Cardiac muscle cell (in vitro differentiated cells and primary cell): ENCODE data around the gene SYNE2. TPM values are rescaled to one million over a fixed set of nuclear protein-coding genes. Genes with fewer than 3 reads are reported as not detected.
"Not testable (repeated sequence)": the region's sequence is repeated elsewhere in the genome, so short reads cannot be mapped to it uniquely, and the experiment has no call there.

Experiments used
- DNase-seq, 2 donors: peaks; one replicate each; pipeline versions ENCODE4 v3.0.0 to v3.0.0-alpha.2; 2010 to 2017; ENCODE audit warnings: low read depth in 1 of 2, low spot score in 1 of 2
- H3K27ac ChIP-seq: fragments of 200-600 bp; sonication (generic); 2 replicates; pipeline ENCODE4 v1.5.1; 2016
- H3K27me3 ChIP-seq: fragments of 200-600 bp; sonication (generic); 2 replicates; pipeline ENCODE4 v1.6.0; 2016; ENCODE audit warnings: control low read depth
- H3K36me3 ChIP-seq: fragments of 200-600 bp; sonication (generic); 2 replicates; pipeline ENCODE4 v1.5.1; 2016; ENCODE audit warnings: control low read depth
- H3K4me1 ChIP-seq: fragments of 200-600 bp; sonication (generic); 2 replicates; pipeline ENCODE4 v1.8.1; 2017; ENCODE audit warnings: low read depth, mild to moderate bottlenecking, mixed run types
- H3K4me3 ChIP-seq: fragments of 200-600 bp; sonication (generic); 2 replicates; pipeline ENCODE4 v1.5.1; 2016; ENCODE audit warnings: mild to moderate bottlenecking
- H3K9me3 ChIP-seq: fragments of 200-600 bp; sonication (generic); 2 replicates; pipeline ENCODE4 v1.5.1; 2017; ENCODE audit warnings: low read depth, mild to moderate bottlenecking, control low read depth
- CTCF ChIP-seq: IDR thresholded peaks from 2 replicates; pipeline ENCODE4 v1.5.1; 2012; ENCODE audit warnings: low read depth, mild to moderate bottlenecking, low read length
- polyA plus RNA-seq: library from polyadenylated mRNA; unstranded; fragments of >200 nt; fragmentation: Nextera tagmentation; extraction: Ambion mirVana; gene quantifications from 2 replicates; pipeline ENCODE4 v1.2.1, GENCODE V29; 2016
- total RNA-seq: library from RNA; depleted of rRNA; stranded (reverse); fragments of >200 nt; gene quantifications from 2 replicates; pipeline ENCODE4 v1.2.3, GENCODE V29; 2016

Gene SYNE2
- total and polyA plus RNA-seq, 2 experiments from 2014 or later = 36.0 to 95.2 TPM

- Histone ChIP-seq H3K27ac (no peak overlapping the region), H3K4me3 (no peak overlapping the region), H3K9me3 (no peaks in the 10 kb centered on the region), H3K36me3 (peaks cover 32% of the 10 kb centered on the region), H3K4me1 (no peaks in the 10 kb centered on the region), H3K27me3 (no peaks in the 10 kb centered on the region)
- no peak for TF ChIP-seq CTCF
- DNase-seq = no peak
These were observed 173.8 kb downstream of the SYNE2 start for GRCh38 chr14:64026600-64026999.

GRCh38 chr14:64035143-64035542 is 182.3 kb downstream of the SYNE2 start:
- peaks cover 4% of the 10 kb centered on the region for H3K4me1 ChIP-seq
- no peaks in the 10 kb centered on the region for H3K9me3 ChIP-seq
- H3K27me3 ChIP-seq = no peaks in the 10 kb centered on the region
- no peak for TF ChIP-seq CTCF
- H3K27ac ChIP-seq = no peak overlapping the region
- DNase-seq = peak in 1 of 2 donors; percentile 3
- H3K4me3 ChIP-seq = no peak overlapping the region
- H3K36me3 ChIP-seq = peaks cover 2% of the 10 kb centered on the region

- H3K36me3 ChIP-seq, H3K9me3 ChIP-seq, H3K4me3 ChIP-seq, DNase-seq, H3K4me1 ChIP-seq, H3K27ac ChIP-seq, H3K27me3 ChIP-seq: not testable (repeated sequence)
These were observed 185.3 kb downstream of the SYNE2 start for GRCh38 chr14:64037869-64038745.

- no peak for TF ChIP-seq CTCF
- Histone ChIP-seq H3K27ac (no peak overlapping the region), H3K4me3 (no peak overlapping the region), H3K36me3 (no peaks in the 10 kb centered on the region), H3K4me1 (peaks cover 4% of the 10 kb centered on the region), H3K9me3 (no peaks in the 10 kb centered on the region), H3K27me3 (no peaks in the 10 kb centered on the region)
- DNase-seq = peak in 1 of 2 donors; percentile 1
These were observed 186.2 kb downstream of the SYNE2 start for GRCh38 chr14:64038841-64039542.

GRCh38 chr14:64040044-64040443 is 187.2 kb downstream of the SYNE2 start:
- Histone ChIP-seq H3K36me3 (no peaks in the 10 kb centered on the region), H3K4me1 (peaks cover 4% of the 10 kb centered on the region), H3K27ac (no peak overlapping the region), H3K9me3 (no peaks in the 10 kb centered on the region), H3K27me3 (no peaks in the 10 kb centered on the region), H3K4me3 (no peak overlapping the region)
- peak in 1 of 2 donors; percentile 22 for DNase-seq
- TF ChIP-seq CTCF = peak; percentile 23

- H3K36me3 ChIP-seq, DNase-seq, H3K4me3 ChIP-seq, H3K4me1 ChIP-seq, H3K27ac ChIP-seq, H3K9me3 ChIP-seq, H3K27me3 ChIP-seq: not testable (repeated sequence)
These were observed 190.5 kb downstream of the SYNE2 start for GRCh38 chr14:64043296-64043695.
